ENCODE data around the gene KLC1. TPM values are rescaled to one million over a fixed set of nuclear protein-coding genes. Genes with fewer than 3 reads are reported as not detected.
A peak's percentile ranks its signal among the peaks of the same experiment; 100 is the strongest.

The KLC1 gene
- total RNA-seq, 4 donors from 2014 or later = 195 to 421 (median 214) TPM

DNA sequence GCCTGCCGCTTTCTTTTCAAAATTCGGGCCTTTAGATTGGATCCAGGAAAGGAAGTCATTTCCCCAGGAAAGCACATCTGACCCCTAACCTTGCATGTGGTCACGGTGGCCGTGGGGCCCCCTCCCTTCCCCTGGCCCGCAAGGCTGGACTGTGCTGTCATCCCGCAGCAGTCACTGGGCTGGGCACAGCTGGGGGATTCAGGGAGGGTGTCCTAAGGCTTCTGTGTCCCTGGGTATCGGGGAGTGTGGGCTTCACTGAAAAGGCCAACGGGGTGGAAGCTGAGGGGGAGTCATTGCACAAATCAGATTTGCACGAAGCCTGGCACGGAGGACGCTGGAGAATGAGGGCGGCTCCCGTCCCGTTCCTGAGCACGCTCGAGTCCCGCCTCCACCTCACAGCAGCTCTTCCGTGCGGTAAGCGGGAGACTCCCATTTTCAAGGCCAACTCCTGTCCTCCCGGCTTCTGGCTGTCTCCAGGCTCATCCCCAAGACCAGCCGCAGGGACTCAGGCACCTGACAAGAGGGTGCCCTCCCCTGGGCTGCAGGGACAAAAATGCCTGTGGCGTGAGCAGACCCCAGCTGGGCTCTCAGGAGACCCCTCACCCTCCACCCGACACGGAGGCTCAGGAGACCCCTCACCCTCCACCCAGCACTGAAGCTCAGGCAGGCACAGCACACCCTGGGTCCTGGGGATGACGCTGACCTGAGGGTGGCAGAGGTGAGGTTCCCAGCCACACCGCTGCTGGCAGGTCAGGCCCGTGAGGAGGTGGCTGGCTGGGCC lies 76.7 kb downstream of the KLC1 start:
- Histone ChIP-seq H3K36me3 (peaks cover 58% of the 10 kb centered on the region), H3K4me3 (no peak overlapping the region)
- TF ChIP-seq POLR2AphosphoS5 (IDR thresholded peaks at IDR 0.05) = no peak
- TF ChIP-seq EP300 (IDR thresholded peaks at IDR 0.05) = no peak
- no peak for TF ChIP-seq CTCF (IDR thresholded peaks at IDR 0.05)
- no peak for TF ChIP-seq POLR2A (IDR thresholded peaks at IDR 0.05)

GRCh38 chr14:103706551-103707328 lies 77.7 kb downstream of the KLC1 start:
- Histone ChIP-seq H3K4me3 (no peak overlapping the region), H3K36me3 (peaks cover 51% of the 10 kb centered on the region), H3K27ac (no peak overlapping the region), H3K9me3 (no peaks in the 10 kb centered on the region), H3K27me3 (no peaks in the 10 kb centered on the region), H3K4me1 (peaks cover 56% of the 10 kb centered on the region)
- no peak for DNase-seq (ENCODE audit: low spot score in 2 of 2)
- TF ChIP-seq POLR2A (IDR thresholded peaks at IDR 0.05) (no peak), CTCF (IDR thresholded peaks at IDR 0.05) (no peak), POLR2AphosphoS5 (IDR thresholded peaks at IDR 0.05) (no peak), EP300 (IDR thresholded peaks at IDR 0.05) (no peak)
- WGBS = 95% methylated on average over 4 of the region's 41 CpGs

More for the DNA sequence above, 76.7 kb downstream of the KLC1 start:
- 78% methylated on average over 15 of the region's 28 CpGs for WGBS
- peaks cover 46% of the 10 kb centered on the region for H3K4me1 ChIP-seq
- H3K27ac ChIP-seq = peak overlapping the region; percentile 7
- H3K27me3 ChIP-seq = no peaks in the 10 kb centered on the region
- DNase-seq (ENCODE audit: low spot score in 2 of 2) = peak in 1 of 2 donors; percentile 53
- H3K9me3 ChIP-seq = no peaks in the 10 kb centered on the region

GRCh38 chr14:103707329-103708263 lies 78.6 kb downstream of the KLC1 start:
- Histone ChIP-seq H3K27ac (no peak overlapping the region), H3K36me3 (peaks cover 42% of the 10 kb centered on the region), H3K9me3 (no peaks in the 10 kb centered on the region), H3K4me1 (peaks cover 65% of the 10 kb centered on the region), H3K27me3 (no peaks in the 10 kb centered on the region), H3K4me3 (no peak overlapping the region)
- WGBS = 67% methylated on average over 5 of the region's 29 CpGs
- no peak for TF ChIP-seq POLR2AphosphoS5 (IDR thresholded peaks at IDR 0.05)
- DNase-seq (ENCODE audit: low spot score in 2 of 2) = no peak

- WGBS = 45% methylated on average over 18 of the region's 18 CpGs
- DNase-seq (ENCODE audit: low spot score in 2 of 2) = no peak
- H3K27ac ChIP-seq = peak overlapping the region; percentile 31
Measured at GRCh38 chr14:103708750-103709187, 79.8 kb downstream of the KLC1 start.

More at GRCh38 chr14:103708750-103709187, 79.8 kb downstream of the KLC1 start:
- peaks cover 76% of the 10 kb centered on the region for H3K4me1 ChIP-seq
- no peaks in the 10 kb centered on the region for H3K9me3 ChIP-seq
- peaks cover 30% of the 10 kb centered on the region for H3K36me3 ChIP-seq
- TF ChIP-seq CTCF (IDR thresholded peaks at IDR 0.05) (no peak), EP300 (IDR thresholded peaks at IDR 0.05) (no peak), POLR2A (IDR thresholded peaks at IDR 0.05) (no peak), POLR2AphosphoS5 (IDR thresholded peaks at IDR 0.05) (no peak)
- H3K4me3 ChIP-seq = peak overlapping the region; percentile 5
- H3K27me3 ChIP-seq = no peaks in the 10 kb centered on the region
